Thyroid gland (tissue), 4 donors: Measurements from ENCODE around the gene OGT. TPM values are rescaled to one million over a fixed set of nuclear protein-coding genes. Genes with fewer than 3 reads are reported as not detected.
A peak's percentile ranks its signal among the peaks of the same experiment; 100 is the strongest.

Source experiments
- DNase-seq, 2 donors: peaks; one replicate each; pipeline ENCODE4 v3.0.0-alpha.2; 2019
- H3K27ac ChIP-seq, 3 donors: fragments of 200-600 bp; sonication (generic); 1 replicate in 2 of 3; 2 replicates in 1 of 3; pipeline ENCODE4 v1.5.1; 2016 to 2019; ENCODE audit warnings: mild to moderate bottlenecking in 1 of 3, moderate library complexity in 1 of 3
- H3K27me3 ChIP-seq: fragments of 200-600 bp; sonication (generic); one replicate; pipeline ENCODE4 v1.5.1; 2019
- H3K36me3 ChIP-seq, 2 donors: fragments of 200-600 bp; sonication (generic); one replicate each; pipeline ENCODE4 v1.5.1; 2016 to 2019
- H3K4me1 ChIP-seq, 2 donors: fragments of 200-600 bp; sonication (generic); one replicate each; pipeline ENCODE4 v1.5.1; 2017 to 2019
- H3K4me3 ChIP-seq, 3 donors: fragments of 200-600 bp; sonication (generic); replicated peaks in 1 of 3; 1 replicate in 2 of 3; 2 replicates in 1 of 3; pipeline ENCODE4 v1.5.1; 2016; ENCODE audit warnings: mild to moderate bottlenecking in 1 of 3
- H3K9me3 ChIP-seq: fragments of 200-600 bp; sonication (generic); one replicate; pipeline ENCODE4 v1.5.1; 2017
- CTCF ChIP-seq, 6 experiments: fragments of 200-600 bp in 3 of 6; fragments of 450-650 bp in 3 of 6; sonication (generic) in 3 of 6; IDR thresholded peaks; one replicate each; pipeline ENCODE4 v1.5.1; 2016 to 2019; ENCODE audit warnings: antibody characterized with exemption in 6 of 6, mild to moderate bottlenecking in 2 of 6, inconsistent platforms in 1 of 6, moderate library complexity in 1 of 6
- POLR2A ChIP-seq, 2 donors: fragments of 450-650 bp; IDR thresholded peaks; one replicate each; pipeline ENCODE4 v1.6.1; 2017; ENCODE audit warnings: antibody characterized with exemption in 2 of 2, mild to moderate bottlenecking in 2 of 2, moderate library complexity in 1 of 2
- WGBS, 2 donors: methylation state at CpG; one replicate each; pipeline ENCODE4 v1.1.5; 2017; 5-methylcytosine and 5-hydroxymethylcytosine counted together
- intact Hi-C: fragments of 100-400 bp; cut with DNase I; formaldehyde crosslinking; loops from one replicate; pipeline ENCODE4 v1.15.1; 2023
- total RNA-seq, 4 donors: library from RNA; depleted of rRNA; stranded (reverse); fragments of >200 nt; gene quantifications; one replicate each; pipeline ENCODE4 v1.2.3, GENCODE V29; 2016

Gene OGT
- total RNA-seq, 4 donors from 2014 or later: 162 to 218 (median 214) TPM

GRCh38 chrX:71514367-71515037 is 18.4 kb upstream of the OGT start:
- no peak overlapping the region for H3K4me3 ChIP-seq
- no peak overlapping the region for H3K27ac ChIP-seq
- H3K36me3 ChIP-seq: no peaks in the 10 kb centered on the region
- H3K9me3 ChIP-seq: no peaks in the 10 kb centered on the region
- WGBS, 2 donors: 38 to 39% methylated on average over 5 of the region's 5 CpGs
- TF ChIP-seq CTCF (IDR thresholded peaks at IDR 0.05): no peak
- no peak for TF ChIP-seq POLR2A (IDR thresholded peaks at IDR 0.05)
- H3K27me3 ChIP-seq: no peaks in the 10 kb centered on the region
- DNase-seq: no peak
- H3K4me1 ChIP-seq: no peaks in the 10 kb centered on the region
- intact Hi-C loops: no loop called here

DNA sequence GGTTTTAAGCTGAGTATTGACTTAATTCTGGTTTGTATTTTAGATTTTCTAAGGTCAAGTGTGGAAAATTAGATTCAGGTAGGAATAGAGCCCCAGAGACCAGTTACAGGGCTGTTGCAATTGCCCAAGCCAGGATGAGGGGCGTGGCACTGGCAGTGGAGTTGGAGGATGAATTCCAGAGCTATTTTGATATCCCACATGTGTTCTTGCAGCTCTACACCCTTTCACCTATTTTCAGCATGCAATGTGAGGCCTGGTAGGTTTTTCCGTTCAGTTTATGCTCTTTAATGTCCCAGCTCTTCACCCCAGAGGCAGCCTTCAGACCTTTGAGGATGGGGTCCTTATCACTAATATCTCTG is 17.9 kb upstream of the OGT start:
- H3K27ac ChIP-seq: no peak overlapping the region
- intact Hi-C loops: no loop called here
- TF ChIP-seq POLR2A (IDR thresholded peaks at IDR 0.05) (no peak), CTCF (IDR thresholded peaks at IDR 0.05) (no peak)
- H3K4me3 ChIP-seq: no peak overlapping the region
- 78 to 94% methylated on average over 2 of the region's 2 CpGs for WGBS, 2 donors
- no peaks in the 10 kb centered on the region for H3K9me3 ChIP-seq
- no peaks in the 10 kb centered on the region for H3K27me3 ChIP-seq
- DNase-seq: no peak
- H3K36me3 ChIP-seq: no peaks in the 10 kb centered on the region
- H3K4me1 ChIP-seq: no peaks in the 10 kb centered on the region

- intact Hi-C loops: no loop called here
- Histone ChIP-seq H3K9me3 (no peaks in the 10 kb centered on the region), H3K4me1 (no peaks in the 10 kb centered on the region), H3K4me3 (no peak overlapping the region), H3K36me3 (no peaks in the 10 kb centered on the region), H3K27me3 (no peaks in the 10 kb centered on the region), H3K27ac (no peak overlapping the region)
- DNase-seq: no peak
- whole genome bisulfite sequencing, 2 donors: 77 to 85% methylated on average over 3 of the region's 3 CpGs
- TF ChIP-seq CTCF (IDR thresholded peaks at IDR 0.05) (no peak), POLR2A (IDR thresholded peaks at IDR 0.05) (no peak)
Measured at GRCh38 chrX:71525316-71525715, 7.6 kb upstream of the OGT start.

DNA sequence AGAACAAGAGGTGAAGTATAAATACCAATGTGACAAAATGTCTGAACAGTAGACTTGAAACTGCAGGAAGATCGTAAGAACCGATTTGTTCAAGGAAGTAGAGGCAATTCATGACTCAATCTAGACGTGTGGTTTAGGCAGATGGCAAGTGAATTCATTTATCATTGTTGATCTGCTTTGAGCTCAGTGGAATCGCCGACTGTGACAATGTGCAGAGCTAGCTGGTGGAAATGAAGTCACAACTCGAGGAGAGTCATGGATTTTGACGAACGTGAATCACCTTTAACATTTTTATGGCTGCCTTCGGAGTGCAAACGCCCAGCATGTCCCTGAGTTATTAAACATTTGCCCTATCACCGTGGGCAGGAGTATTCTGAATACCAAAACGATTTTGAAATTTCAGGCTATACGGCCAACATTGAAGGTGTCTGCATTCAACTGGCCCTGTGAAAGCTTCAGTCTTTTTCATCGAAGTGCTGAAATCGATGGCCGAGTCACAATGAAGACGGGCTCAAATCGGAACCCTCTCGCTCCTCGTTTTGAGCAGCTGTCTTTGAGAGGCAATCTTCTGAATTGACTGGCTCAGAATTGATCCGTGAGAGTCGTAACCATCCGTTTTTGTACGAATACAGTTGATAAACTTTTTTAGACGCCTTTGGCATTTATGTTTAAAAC is 689 bp upstream of the OGT start:
- peak in 1 of 2 donors; percentile 4 for DNase-seq
- Histone ChIP-seq H3K9me3 (no peaks in the 10 kb centered on the region), H3K27ac (peak overlapping the region; percentile 68 to 82 (median 71)), H3K36me3 (no peaks in the 10 kb centered on the region), H3K4me3 (peak overlapping the region in 2 of 3 donors; percentile 20 to 53), H3K27me3 (no peaks in the 10 kb centered on the region), H3K4me1 (no peaks in the 10 kb centered on the region)
- intact Hi-C loops: no loop called here
- TF ChIP-seq CTCF (IDR thresholded peaks at IDR 0.05) (no peak), POLR2A (IDR thresholded peaks at IDR 0.05) (no peak)
- 6 to 9% methylated on average over 19 to 25 of the region's 25 CpGs for WGBS, 2 donors

DNA sequence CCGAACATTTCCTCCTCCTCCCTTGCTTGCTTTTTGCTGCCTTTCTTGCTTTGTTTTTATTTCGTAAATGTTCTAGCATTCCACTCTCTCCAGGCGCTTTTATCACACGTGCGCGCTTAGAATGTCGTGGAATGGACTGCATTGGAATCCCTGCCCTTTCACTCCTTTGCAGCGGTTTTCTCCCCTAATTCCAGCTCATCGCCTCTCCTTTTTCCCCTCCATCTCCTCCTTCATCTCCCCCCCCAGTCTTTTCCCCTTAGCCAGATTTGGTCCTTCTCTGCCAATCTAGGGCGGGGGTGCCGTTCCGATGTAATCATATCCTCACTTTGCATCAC is 579 bp downstream of the OGT start:
- Histone ChIP-seq H3K36me3 (no peaks in the 10 kb centered on the region), H3K27me3 (no peaks in the 10 kb centered on the region), H3K4me1 (no peaks in the 10 kb centered on the region), H3K4me3 (peak overlapping the region; percentile 33 to 82 (median 64)), H3K27ac (peak overlapping the region; percentile 69 to 87 (median 82)), H3K9me3 (no peaks in the 10 kb centered on the region)
- WGBS, 2 donors: 0 to 1% methylated on average over 11 to 12 of the region's 12 CpGs
- intact Hi-C loops: no loop called here
- DNase-seq: no peak
- no peak for TF ChIP-seq POLR2A (IDR thresholded peaks at IDR 0.05)
- no peak for TF ChIP-seq CTCF (IDR thresholded peaks at IDR 0.05)
